ENCODE measurements around the gene UPF1.

GRCh38 chr19:18905058-18905456 lies 73.3 kb downstream of the UPF1 start:
- TF ChIP-seq POLR2A (IDR thresholded peaks at IDR 0.05) (no peak), CTCF (IDR thresholded peaks at IDR 0.05 in 8 of 11, conservative IDR thresholded peaks at IDR 0.05 in 3 of 11) (no peak)

All from spleen (tissue), 7 donors.